Left colon (tissue), 2 donors: ENCODE measurements around the gene PHACTR3. TPM values are rescaled to one million over a fixed set of nuclear protein-coding genes. Genes with fewer than 3 reads are reported as not detected.

Source experiments
- ATAC-seq: fragments of 200-7000 bp; cut with Tn5 transposase; one replicate; pipeline ENCODE4 v1.9.1; 2020; ENCODE audit warnings: mild to moderate bottlenecking, moderate library complexity
- DNase-seq, 2 donors: peaks; one replicate each; pipeline ENCODE4 v3.0.0-alpha.2; 2020
- intact Hi-C, 2 donors: fragments of 100-400 bp; cut with DNase I in 1 of 2; cut with micrococcal nuclease in 1 of 2; formaldehyde crosslinking; loops; one replicate each; pipeline versions ENCODE4 v1.11.2 to v1.14.0; 2022; cut with DNase I, micrococcal nuclease
- total RNA-seq, 2 donors: library from RNA; stranded (reverse); fragmentation: NEBNext Ultra II Directional; extraction: Animal tissue kit (Norgen Biotek cat#: 25700); gene quantifications; one replicate each; pipeline ENCODE4 v1.2.1, GENCODE V29; 2021
- donor health status: DM: no; HTN: no; CAD: no.
- donor health status: DM: yes; HTN: yes; CAD: no.

PHACTR3 gene
- total RNA-seq, 2 donors from 2014 or later: 0.47 to 5.5 TPM

GRCh38 chr20:59776059-59776603, 171.8 kb downstream of the PHACTR3 start:
- no peak for DNase-seq
- intact Hi-C loops: no loop called here
- ATAC-seq: no peak

DNA sequence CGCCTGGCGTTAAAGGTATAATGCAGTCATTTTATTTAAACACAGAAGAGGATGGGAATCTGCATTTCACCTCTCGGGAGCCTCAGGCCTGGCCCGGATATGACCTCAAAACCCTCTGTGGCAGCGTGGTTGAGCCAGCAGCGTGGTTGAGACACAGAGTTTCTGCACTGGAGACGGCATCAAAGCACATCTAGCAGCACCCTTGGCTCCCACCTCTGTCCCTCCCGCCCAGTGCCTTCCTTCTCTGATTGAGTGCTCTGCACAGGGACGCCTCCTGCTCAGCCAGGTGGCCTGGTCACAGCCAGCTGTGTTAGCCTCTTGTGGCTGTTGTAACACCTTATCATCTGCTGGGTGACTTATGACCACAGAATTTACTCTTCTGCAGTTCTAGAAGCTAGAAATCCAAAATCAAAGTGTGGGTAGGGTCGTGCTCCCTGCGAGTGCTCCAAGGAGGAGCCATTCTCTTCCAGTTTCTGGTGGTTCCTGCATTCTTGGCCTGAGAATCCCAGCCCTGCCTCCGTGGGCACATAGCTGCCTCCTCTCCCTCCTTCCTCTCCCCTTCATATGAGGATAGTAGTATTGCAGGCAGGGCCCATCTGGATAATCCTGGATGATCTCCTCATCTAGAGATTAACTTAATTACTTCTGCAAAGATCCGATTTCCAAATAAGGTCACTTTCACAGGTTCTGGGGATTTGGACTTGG, 172.4 kb downstream of the PHACTR3 start:
- ATAC-seq (no peak), DNase-seq (no peak)
- intact Hi-C loops: no loop called here

DNA sequence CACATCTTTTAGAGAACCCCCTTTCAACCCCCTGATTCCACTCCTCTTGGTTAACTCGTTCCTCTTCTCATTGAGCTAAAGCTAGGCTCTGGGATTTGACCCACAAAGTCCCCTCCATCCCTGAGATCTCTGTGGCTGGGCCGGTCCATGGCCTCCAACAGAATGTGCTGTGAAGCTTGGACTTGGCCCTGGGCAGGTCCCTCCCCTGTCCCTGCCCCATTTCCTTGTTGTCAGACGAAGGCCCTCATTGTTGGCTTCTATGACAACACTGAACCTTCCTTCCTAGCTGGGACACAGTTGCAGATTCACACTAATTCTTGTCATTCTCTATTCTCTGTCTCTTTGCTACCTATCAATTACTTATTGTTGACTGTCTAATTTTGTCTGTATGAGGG, 173.0 kb downstream of the PHACTR3 start:
- ATAC-seq: peak; percentile 85
- intact Hi-C loops: no loop called here
- DNase-seq: no peak

DNA sequence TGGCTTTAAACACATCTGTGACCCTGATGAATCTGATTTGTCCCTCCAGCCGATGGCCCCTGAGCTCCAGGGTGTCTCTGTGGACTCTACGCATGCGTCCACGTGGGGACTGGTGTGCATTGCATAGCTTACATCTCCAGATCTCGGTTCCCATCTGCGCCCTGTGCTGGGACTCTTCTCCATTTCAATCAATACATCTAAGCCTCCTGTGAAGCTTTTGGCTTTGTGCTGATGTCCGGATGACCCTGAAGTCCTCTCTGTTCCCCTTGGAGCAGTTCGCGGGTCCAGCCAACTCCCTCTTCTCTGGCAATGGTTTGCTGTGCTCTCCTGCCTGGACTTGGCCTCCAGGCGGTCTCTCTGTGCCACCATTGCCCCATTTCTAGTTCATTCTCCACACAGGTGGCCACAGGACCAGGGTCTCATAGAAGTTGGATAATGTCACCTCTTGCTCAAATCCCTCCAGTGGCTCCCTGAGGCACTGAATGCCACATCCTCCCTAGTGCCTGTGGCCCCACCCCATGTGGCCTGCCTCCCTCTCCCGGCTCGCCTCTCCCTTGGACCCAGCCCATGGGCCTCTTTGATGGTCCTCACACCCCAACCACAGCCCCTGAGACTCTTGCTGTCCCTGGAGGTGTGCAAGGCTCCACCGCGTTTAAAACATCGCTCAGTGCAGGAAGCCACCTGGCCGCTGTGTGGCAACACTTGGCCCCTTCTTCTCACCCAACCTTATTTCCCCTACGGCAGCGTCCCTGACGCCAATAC, 173.7 kb downstream of the PHACTR3 start:
- DNase-seq (no peak), ATAC-seq (no peak)
- intact Hi-C loops: no loop called here

DNA sequence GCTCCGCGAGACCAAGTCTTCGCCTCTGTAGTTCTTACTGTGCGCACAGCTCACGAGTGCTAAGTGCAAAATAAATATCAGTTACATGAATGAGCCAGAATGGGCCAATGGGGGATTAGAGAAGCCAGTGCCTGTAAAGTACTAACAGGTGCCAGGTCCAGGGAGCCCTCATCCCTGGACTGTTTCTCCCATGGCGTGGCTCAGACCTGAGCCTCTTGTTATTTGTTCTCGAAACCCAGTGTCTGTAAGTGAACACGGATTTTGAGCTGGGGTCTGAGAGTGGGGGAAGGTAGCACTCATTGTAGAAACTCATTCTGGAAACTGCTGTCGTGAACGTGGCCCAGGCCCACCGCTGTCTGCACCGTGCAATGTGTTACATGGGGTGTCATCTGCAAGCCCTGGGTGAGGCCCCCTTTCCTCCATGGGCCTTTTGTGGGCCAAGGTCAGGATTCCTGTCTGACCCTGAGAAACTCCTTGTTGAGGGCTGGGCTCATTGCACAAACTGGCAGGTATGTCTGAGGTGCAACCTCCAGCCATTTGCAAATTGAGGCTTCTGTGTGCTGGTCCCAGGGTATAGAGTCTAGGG, 174.4 kb downstream of the PHACTR3 start:
- ATAC-seq: no peak
- intact Hi-C loops: no loop called here
- DNase-seq: no peak

GRCh38 chr20:59779656-59780380, 175.5 kb downstream of the PHACTR3 start:
- ATAC-seq (no peak), DNase-seq (no peak)
- intact Hi-C loops: no loop called here

DNA sequence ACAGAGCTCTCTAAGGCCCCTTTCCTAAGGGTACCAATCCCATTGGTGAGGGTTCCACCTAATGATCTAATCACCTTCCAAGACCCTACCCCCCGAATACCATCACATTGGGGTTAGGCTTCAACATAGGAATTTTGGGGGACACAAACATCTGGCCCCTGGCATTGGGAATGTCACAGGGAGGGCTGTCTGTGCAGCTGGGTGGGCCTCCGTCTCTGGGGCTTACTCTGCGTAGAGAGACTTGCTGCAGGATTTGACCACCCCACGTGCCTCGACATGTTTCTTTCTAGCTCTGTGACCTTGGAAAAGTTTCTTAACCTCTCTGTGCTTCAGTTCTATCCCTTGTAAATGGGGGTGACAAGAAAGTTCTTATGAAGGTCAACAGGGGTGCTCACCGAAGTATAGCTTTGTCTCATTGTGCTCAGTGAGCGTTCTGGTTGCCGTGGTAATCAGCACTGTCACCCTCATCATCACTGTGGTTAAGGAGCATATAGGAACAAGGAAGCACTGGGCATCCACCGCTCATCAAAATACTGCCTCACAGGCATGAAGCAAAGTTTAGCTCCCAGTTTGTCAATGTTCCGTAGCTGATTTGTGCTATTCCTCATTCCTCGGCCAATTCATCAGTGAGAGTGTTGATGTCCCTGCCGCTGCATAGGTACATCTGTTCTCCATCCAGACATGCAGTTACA, 176.3 kb downstream of the PHACTR3 start:
- ATAC-seq (no peak), DNase-seq (no peak)
- intact Hi-C loops: no loop called here

- ATAC-seq (no peak), DNase-seq (no peak)
- intact Hi-C loops: no loop called here
Observed at GRCh38 chr20:59781226-59781625, 176.9 kb downstream of the PHACTR3 start.

DNA sequence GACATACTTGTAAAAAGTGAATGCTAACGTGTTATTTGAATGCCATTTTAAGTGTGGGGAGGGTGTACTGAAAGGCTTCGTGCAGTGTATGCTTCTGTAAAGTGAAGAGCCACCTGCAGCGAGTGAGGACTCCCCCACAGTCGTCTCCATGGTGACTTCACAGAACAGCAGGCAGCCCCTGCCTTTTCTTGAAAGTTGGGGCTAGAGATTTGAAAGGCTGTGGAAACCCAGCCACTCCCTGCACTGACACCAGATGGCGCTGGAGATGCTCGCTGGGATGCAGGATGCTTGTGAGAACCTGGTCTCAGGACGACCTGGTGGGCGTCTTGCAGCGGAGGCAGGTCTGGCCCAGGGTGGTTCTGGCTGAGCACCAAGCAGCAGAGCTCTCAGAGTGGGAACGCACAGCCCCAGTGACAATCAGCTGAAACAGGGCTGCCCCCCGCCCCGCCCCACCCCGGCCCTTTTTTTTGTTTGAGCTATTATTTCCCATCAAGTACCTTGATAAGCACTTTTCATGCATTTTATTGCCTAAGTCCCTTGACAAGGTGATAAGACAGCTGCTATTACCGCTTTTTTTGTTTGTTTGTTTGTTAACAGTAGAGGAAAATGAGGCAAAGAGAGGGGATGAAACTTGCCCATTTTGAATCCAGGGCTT, 178.8 kb downstream of the PHACTR3 start:
- ATAC-seq (peak; percentile 57), DNase-seq (peak in 1 of 2 donors; percentile 65)

DNA sequence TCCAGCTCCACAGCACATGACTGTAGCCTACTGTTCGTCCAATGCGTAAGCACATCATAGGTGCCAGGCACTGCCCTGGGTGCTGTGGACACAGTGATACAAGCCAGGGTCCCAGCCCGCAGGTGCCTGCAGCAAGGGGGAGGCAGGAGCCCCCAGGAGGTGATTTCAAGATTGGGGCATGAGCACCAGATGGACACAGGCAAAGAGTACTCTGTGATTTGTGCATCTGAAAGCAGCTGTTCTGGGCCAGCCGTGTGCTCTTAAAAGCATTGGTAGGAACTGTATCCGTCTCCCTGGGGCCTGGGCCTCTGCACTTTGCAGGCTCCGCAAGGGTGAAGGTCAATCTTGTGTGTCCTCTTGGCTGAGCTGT, 179.3 kb downstream of the PHACTR3 start:
- intact Hi-C loops: loop anchor here in 1 of 2 donors (2.0 kb wide), 1 partner anchor 65 kb away; no protein-coding TSS in a partner anchor
- ATAC-seq (no peak), DNase-seq (no peak)

More for the DNA sequence above, 178.8 kb downstream of the PHACTR3 start:
- intact Hi-C loops: loop anchor here in 1 of 2 donors (2.0 kb wide), 1 partner anchor 66 kb away; no protein-coding TSS in a partner anchor

- no peak for DNase-seq
- intact Hi-C loops: no loop called here
- ATAC-seq: no peak
Observed at GRCh38 chr20:59784365-59784764, 180.0 kb downstream of the PHACTR3 start.

GRCh38 chr20:59784791-59785668, 180.7 kb downstream of the PHACTR3 start:
- DNase-seq (no peak), ATAC-seq (no peak)
- intact Hi-C loops: no loop called here

DNA sequence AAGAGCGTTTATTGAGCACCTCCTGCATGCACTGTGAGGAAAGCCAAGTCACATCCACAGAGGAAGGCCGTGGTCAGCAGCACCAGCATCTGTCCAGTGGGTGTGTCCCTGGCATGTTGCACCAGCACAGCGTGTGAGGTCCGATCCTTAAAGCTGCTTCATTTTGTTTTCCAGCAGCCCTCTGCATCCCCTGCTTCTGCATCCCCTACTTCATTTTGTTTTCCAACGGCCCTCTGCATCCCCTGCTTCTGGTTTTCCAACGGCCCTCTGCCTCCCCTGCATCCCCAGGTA, 181.3 kb downstream of the PHACTR3 start:
- no peak for DNase-seq
- no peak for ATAC-seq
- intact Hi-C loops: no loop called here

DNA sequence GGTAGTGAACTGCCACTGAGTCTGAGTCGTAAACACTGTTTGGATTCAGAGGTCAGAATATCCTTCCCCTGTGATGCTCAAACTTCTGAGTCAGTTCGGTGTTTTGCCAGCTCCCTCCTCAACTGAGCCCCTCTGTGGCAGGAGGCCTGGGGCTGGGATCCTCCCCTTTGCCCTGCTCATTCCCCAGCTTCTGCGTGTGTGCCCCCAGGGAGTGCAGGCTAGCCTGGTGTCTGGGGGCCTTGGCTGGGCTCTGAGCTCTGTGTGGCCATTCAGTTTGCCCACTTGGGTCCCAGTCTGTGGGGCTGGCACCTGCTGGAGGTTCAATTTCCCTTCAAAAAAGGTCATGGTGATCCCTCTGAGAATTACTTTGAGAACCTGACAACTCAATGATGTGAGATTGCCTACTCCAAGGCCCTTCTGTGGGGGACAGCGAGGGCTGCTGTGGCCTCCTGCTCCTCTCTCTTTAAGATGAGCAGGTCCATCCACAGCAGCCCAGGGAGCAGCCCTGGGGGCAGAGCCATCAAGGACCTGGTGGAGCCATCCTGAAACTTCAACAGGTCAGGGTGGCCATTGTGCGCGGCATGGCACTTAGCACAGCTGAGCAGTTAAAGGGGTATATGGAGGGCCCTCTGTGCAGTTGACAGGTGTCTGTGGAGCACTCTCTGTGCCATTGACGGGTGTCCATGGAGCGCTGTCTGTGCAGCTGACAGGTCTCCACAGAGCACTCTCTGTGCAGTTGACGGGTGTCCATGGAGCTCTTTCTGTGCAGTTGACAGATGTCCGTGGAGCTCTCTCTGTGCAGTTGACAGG, 181.9 kb downstream of the PHACTR3 start:
- intact Hi-C loops: no loop called here
- DNase-seq: no peak
- ATAC-seq: no peak

DNA sequence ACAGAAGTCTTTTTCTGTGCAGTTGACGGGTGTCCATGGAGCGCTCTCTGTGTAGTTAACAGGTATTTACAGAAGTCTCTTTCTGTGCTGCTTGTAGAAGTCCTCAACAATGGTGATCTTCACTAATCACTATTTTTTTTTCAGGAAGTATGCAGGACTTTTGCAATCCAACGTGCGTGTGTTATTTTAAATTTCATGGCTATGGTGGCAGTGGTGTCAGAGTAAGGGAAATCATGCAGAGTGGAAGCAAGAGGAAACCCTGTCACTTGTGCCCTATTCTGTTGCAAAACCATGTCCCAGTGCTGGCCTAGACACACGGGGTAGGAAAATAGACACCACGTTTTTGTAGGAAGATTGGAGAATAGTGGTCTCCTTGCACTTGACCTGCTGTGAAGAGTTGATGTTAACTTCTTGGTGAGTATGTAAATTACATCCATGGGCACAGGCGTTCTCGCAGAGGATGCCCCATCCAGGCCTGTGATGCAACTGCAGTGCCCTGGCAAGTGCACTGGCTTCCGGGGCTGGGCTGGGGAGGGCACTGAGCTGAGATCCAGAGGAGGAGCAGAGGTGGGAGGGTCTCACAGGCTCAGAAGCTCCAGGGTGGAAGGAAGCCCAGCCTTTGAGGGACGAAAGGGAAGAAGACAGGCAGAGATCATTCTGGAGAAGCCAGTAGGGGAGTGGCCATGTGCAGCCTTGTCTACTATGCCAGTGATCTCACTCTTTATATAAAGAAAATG, 182.6 kb downstream of the PHACTR3 start:
- ATAC-seq (no peak), DNase-seq (no peak)
- intact Hi-C loops: no loop called here

DNA sequence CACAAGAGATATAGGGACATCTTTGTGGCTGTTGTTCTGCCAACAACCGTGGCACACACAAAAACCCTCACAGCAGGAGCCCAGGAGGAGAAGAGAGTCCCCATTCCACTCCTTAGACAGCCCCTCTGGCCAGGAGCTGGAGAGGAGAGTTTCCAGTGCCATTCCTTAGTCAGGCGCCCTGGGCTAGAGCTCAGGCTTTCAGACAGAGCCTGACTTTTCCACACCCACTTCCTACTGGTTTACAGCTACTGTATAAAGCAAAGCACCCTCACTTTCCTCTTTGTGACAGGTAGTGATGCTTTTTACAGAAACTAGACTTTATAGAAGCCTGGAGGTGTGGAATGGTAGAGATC, 183.2 kb downstream of the PHACTR3 start:
- DNase-seq (no peak), ATAC-seq (no peak)
- intact Hi-C loops: no loop called here
